Measurements from ENCODE around the gene ADGRB3.

Gene ADGRB3

GRCh38 chr6:68947721-68948120 is 312.6 kb downstream of the ADGRB3 start:
- no peak for TF ChIP-seq CTCF (IDR thresholded peaks at IDR 0.05; ENCODE audit: low read depth, low read length)
- H3K4me3 ChIP-seq (ENCODE audit: low read depth, low read length) = no peak overlapping the region

- no peak overlapping the region for H3K4me3 ChIP-seq (ENCODE audit: low read depth, low read length)
- TF ChIP-seq CTCF (IDR thresholded peaks at IDR 0.05; ENCODE audit: low read depth, low read length) = no peak
These were observed 316.2 kb downstream of the ADGRB3 start for GRCh38 chr6:68951270-68951669.

- H3K4me3 ChIP-seq (ENCODE audit: low read depth, low read length) = no peak overlapping the region
- no peak for TF ChIP-seq CTCF (IDR thresholded peaks at IDR 0.05; ENCODE audit: low read depth, low read length)
These were observed 323.2 kb downstream of the ADGRB3 start for GRCh38 chr6:68958327-68958726.

GRCh38 chr6:68967549-68968300 is 332.6 kb downstream of the ADGRB3 start:
- TF ChIP-seq CTCF (IDR thresholded peaks at IDR 0.05; ENCODE audit: low read depth, low read length) = peak; percentile 39
- H3K4me3 ChIP-seq (ENCODE audit: low read depth, low read length) = no peak overlapping the region

- no peak for TF ChIP-seq CTCF (IDR thresholded peaks at IDR 0.05; ENCODE audit: low read depth, low read length)
- no peak overlapping the region for H3K4me3 ChIP-seq (ENCODE audit: low read depth, low read length)
These were observed 333.2 kb downstream of the ADGRB3 start for GRCh38 chr6:68968301-68968649.

GRCh38 chr6:68973066-68973465 is 338.0 kb downstream of the ADGRB3 start:
- TF ChIP-seq CTCF (IDR thresholded peaks at IDR 0.05; ENCODE audit: low read depth, low read length) = no peak
- no peak overlapping the region for H3K4me3 ChIP-seq (ENCODE audit: low read depth, low read length)

GRCh38 chr6:68975064-68975463 is 340.0 kb downstream of the ADGRB3 start:
- no peak overlapping the region for H3K4me3 ChIP-seq (ENCODE audit: low read depth, low read length)
- no peak for TF ChIP-seq CTCF (IDR thresholded peaks at IDR 0.05; ENCODE audit: low read depth, low read length)
